Neural cell (in vitro differentiated cells): ENCODE results near the gene ARMC2. TPM values are rescaled to one million over a fixed set of nuclear protein-coding genes. Genes with fewer than 3 reads are reported as not detected.

Experiments
- H2AFZ ChIP-seq: fragments of 200-600, 300-800 bp; sonication (generic), shearing (Covaris generic); 2 replicates; pipeline ENCODE4 v1.6.0; 2014; ENCODE audit warnings: low read depth, mild to moderate bottlenecking, antibody characterized with exemption, low read length, moderate library complexity
- H3F3A ChIP-seq: fragments of 200-600 bp; shearing (Covaris generic); 2 replicates; pipeline ENCODE4 v1.6.1; 2016; ENCODE audit warnings: mild to moderate bottlenecking, moderate library complexity, mixed read lengths, antibody characterized with exemption, low read length; ENCODE audit not compliant: insufficient read depth, poor library complexity, severe bottlenecking
- H3K27ac ChIP-seq: fragments of 200-600, 300-800 bp; sonication (generic), shearing (Covaris generic); 2 replicates; pipeline ENCODE4 v1.5.1; 2014; ENCODE audit warnings: mild to moderate bottlenecking, low read length, moderate library complexity
- H3K27me3 ChIP-seq: fragments of 300-800, 200-600 bp; sonication (generic), shearing (Covaris generic); 2 replicates; pipeline ENCODE4 v1.6.0; 2014; ENCODE audit warnings: mild to moderate bottlenecking, low read depth, low read length, moderate library complexity; ENCODE audit not compliant: insufficient read depth
- H3K36me3 ChIP-seq: fragments of 300-800, 200-600 bp; sonication (generic), shearing (Covaris generic); 2 replicates; pipeline ENCODE4 v1.5.1; 2014; ENCODE audit warnings: mild to moderate bottlenecking, antibody characterized with exemption, low read length, moderate library complexity; ENCODE audit not compliant: insufficient read depth
- H3K4me2 ChIP-seq: fragments of 300-800, 200-600 bp; sonication (generic), shearing (Covaris generic); 2 replicates; pipeline ENCODE4 v1.6.0; 2014; ENCODE audit warnings: mild to moderate bottlenecking, low read length
- H3K4me3 ChIP-seq: fragments of 300-800, 200-600 bp; sonication (generic), shearing (Covaris generic); 2 replicates; pipeline ENCODE4 v1.5.1; 2014; ENCODE audit warnings: mild to moderate bottlenecking, low read length, moderate library complexity
- H3K79me2 ChIP-seq: fragments of 200-600 bp; shearing (Covaris generic); replicated peaks from 2 replicates; pipeline ENCODE4 v1.6.0; 2014; ENCODE audit warnings: mild to moderate bottlenecking, low read length, moderate library complexity; ENCODE audit not compliant: insufficient read depth
- H3K9ac ChIP-seq: fragments of 300-800, 200-600 bp; sonication (generic), shearing (Covaris generic); 2 replicates; pipeline ENCODE4 v1.6.1; 2016; ENCODE audit warnings: mild to moderate bottlenecking, low read length, mixed read lengths
- H3K9me2 ChIP-seq: fragments of 200-600 bp; shearing (Covaris generic); 2 replicates; pipeline ENCODE4 v1.6.1; 2016; ENCODE audit warnings: mild to moderate bottlenecking, low read length, mixed read lengths; ENCODE audit not compliant: insufficient read depth
- H3K9me3 ChIP-seq: fragments of 200-600, 300-800 bp; sonication (generic), shearing (Covaris generic); 2 replicates; pipeline ENCODE4 v1.6.1; 2016; ENCODE audit warnings: mild to moderate bottlenecking, mixed run types, low read length, moderate library complexity, mixed read lengths
- H4K20me1 ChIP-seq: fragments of 200-600 bp; shearing (Covaris generic); 2 replicates; pipeline ENCODE4 v1.6.1; 2016; ENCODE audit warnings: mild to moderate bottlenecking, mixed run types; ENCODE audit not compliant: insufficient read depth
- EP300 ChIP-seq: fragments of 450-650 bp; conservative IDR thresholded peaks from 2 replicates; pipeline ENCODE4 v1.6.1; 2014; ENCODE audit warnings: antibody characterized with exemption, mild to moderate bottlenecking, moderate library complexity; ENCODE audit not compliant: poor library complexity, severe bottlenecking
- MXI1 ChIP-seq: fragments of 450-650 bp; conservative IDR thresholded peaks from 2 replicates; pipeline ENCODE4 v1.6.1; 2014; ENCODE audit warnings: antibody characterized with exemption, mild to moderate bottlenecking; ENCODE audit not compliant: poor library complexity, severe bottlenecking
- RAD21 ChIP-seq: fragments of 450-650 bp; conservative IDR thresholded peaks from 2 replicates; pipeline ENCODE4 v1.6.1; 2014; ENCODE audit warnings: antibody characterized with exemption, mild to moderate bottlenecking, moderate library complexity
- SMC3 ChIP-seq: fragments of 450-650 bp; conservative IDR thresholded peaks from 2 replicates; pipeline ENCODE4 v1.6.1; 2014; ENCODE audit warnings: antibody characterized with exemption, mild to moderate bottlenecking, moderate library complexity; ENCODE audit not compliant: poor library complexity
- TAF1 ChIP-seq: IDR thresholded peaks from 2 replicates; pipeline ENCODE4 v1.6.1; 2012; ENCODE audit warnings: low read depth
- polyA plus RNA-seq: library from polyadenylated mRNA; depleted of rRNA; stranded (reverse); fragments of >200 nt; gene quantifications from 2 replicates; pipeline ENCODE4 v1.2.3, GENCODE V29; 2014
- TF ChIP-seq, protein P1 (sequence below): IDR thresholded peaks from 2 replicates; pipeline ENCODE4 v1.6.1; 2012; ENCODE audit warnings: borderline replicate concordance
- TF ChIP-seq, protein P2 (sequence below): fragments of 450-650 bp; IDR thresholded peaks from 2 replicates; pipeline ENCODE4 v1.5.1; 2014; ENCODE audit warnings: antibody characterized with exemption, mild to moderate bottlenecking, moderate library complexity; ENCODE audit not compliant: poor library complexity, severe bottlenecking

The ARMC2 gene
- polyA plus RNA-seq, 1 donor from 2014 or later = 18.6 TPM

DNA sequence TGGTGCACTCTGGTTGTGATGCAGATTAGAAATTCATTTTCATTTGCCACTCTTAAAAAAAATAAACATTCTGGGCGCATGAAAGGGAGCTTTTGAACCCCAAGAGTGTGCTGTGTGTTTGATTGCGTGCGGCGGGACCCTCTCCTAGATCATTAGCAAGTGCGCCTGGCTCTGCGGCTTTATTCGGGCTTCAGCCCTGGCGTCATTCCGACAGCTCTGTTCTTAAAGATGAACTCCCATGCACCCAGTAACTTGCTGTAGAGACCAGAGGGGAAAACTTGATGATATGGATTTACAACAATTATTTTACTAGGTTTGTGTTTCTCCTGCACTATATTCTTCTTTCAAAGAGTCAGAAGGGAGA lies 48.9 kb upstream of the ARMC2 start:
- TF ChIP-seq MXI1 (no peak), EP300 (no peak)
- TF ChIP-seq, protein P1, sequence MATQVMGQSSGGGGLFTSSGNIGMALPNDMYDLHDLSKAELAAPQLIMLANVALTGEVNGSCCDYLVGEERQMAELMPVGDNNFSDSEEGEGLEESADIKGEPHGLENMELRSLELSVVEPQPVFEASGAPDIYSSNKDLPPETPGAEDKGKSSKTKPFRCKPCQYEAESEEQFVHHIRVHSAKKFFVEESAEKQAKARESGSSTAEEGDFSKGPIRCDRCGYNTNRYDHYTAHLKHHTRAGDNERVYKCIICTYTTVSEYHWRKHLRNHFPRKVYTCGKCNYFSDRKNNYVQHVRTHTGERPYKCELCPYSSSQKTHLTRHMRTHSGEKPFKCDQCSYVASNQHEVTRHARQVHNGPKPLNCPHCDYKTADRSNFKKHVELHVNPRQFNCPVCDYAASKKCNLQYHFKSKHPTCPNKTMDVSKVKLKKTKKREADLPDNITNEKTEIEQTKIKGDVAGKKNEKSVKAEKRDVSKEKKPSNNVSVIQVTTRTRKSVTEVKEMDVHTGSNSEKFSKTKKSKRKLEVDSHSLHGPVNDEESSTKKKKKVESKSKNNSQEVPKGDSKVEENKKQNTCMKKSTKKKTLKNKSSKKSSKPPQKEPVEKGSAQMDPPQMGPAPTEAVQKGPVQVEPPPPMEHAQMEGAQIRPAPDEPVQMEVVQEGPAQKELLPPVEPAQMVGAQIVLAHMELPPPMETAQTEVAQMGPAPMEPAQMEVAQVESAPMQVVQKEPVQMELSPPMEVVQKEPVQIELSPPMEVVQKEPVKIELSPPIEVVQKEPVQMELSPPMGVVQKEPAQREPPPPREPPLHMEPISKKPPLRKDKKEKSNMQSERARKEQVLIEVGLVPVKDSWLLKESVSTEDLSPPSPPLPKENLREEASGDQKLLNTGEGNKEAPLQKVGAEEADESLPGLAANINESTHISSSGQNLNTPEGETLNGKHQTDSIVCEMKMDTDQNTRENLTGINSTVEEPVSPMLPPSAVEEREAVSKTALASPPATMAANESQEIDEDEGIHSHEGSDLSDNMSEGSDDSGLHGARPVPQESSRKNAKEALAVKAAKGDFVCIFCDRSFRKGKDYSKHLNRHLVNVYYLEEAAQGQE = no peak
- no peaks in the 10 kb centered on the region for H3K9me3 ChIP-seq
- no peaks in the 10 kb centered on the region for H3F3A ChIP-seq
- H4K20me1 ChIP-seq = no peaks in the 10 kb centered on the region
- no peaks in the 10 kb centered on the region for H3K9me2 ChIP-seq
- H3K79me2 ChIP-seq = no peaks in the 10 kb centered on the region
- H3K36me3 ChIP-seq = no peaks in the 10 kb centered on the region
- H3K27me3 ChIP-seq = no peaks in the 10 kb centered on the region
- no peak overlapping the region for H3K4me3 ChIP-seq
- H3K9ac ChIP-seq = no peak overlapping the region
- no peak overlapping the region for H3K4me2 ChIP-seq
- no peak overlapping the region for H2AFZ ChIP-seq
- no peak overlapping the region for H3K27ac ChIP-seq

DNA sequence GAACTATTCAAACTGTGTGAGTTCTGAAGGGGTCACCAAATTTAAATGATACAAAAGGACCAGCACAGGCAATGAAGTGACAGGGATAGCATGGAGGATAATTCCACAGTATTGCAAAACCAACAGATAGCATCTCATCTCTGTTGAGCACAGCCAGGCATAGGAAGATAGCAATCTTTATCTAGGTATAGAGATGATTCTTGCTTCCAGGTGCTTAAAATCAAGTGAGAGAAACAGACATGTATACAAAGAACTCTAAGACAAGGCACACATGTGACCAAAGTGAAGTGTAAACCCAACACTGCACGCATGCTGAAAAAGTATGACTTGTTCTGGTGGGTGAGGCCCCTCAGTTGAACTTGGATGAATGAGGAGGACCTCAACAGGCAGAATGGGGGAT lies 48.4 kb upstream of the ARMC2 start:
- Histone ChIP-seq H2AFZ (no peak overlapping the region), H4K20me1 (no peaks in the 10 kb centered on the region), H3K9me3 (no peaks in the 10 kb centered on the region), H3F3A (no peaks in the 10 kb centered on the region), H3K4me2 (no peak overlapping the region), H3K9me2 (no peaks in the 10 kb centered on the region), H3K27ac (no peak overlapping the region), H3K79me2 (no peaks in the 10 kb centered on the region), H3K9ac (no peak overlapping the region), H3K36me3 (no peaks in the 10 kb centered on the region), H3K27me3 (no peaks in the 10 kb centered on the region), H3K4me3 (no peak overlapping the region)
- TF ChIP-seq TAF1 = no peak
- TF ChIP-seq MXI1 = no peak
- no peak for TF ChIP-seq SMC3
- TF ChIP-seq, protein P2, sequence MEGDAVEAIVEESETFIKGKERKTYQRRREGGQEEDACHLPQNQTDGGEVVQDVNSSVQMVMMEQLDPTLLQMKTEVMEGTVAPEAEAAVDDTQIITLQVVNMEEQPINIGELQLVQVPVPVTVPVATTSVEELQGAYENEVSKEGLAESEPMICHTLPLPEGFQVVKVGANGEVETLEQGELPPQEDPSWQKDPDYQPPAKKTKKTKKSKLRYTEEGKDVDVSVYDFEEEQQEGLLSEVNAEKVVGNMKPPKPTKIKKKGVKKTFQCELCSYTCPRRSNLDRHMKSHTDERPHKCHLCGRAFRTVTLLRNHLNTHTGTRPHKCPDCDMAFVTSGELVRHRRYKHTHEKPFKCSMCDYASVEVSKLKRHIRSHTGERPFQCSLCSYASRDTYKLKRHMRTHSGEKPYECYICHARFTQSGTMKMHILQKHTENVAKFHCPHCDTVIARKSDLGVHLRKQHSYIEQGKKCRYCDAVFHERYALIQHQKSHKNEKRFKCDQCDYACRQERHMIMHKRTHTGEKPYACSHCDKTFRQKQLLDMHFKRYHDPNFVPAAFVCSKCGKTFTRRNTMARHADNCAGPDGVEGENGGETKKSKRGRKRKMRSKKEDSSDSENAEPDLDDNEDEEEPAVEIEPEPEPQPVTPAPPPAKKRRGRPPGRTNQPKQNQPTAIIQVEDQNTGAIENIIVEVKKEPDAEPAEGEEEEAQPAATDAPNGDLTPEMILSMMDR = no peak
- no peak for TF ChIP-seq RAD21
- TF ChIP-seq, protein P1 = no peak
